ENCODE measurements around the gene MINAR2. TPM values are rescaled to one million over a fixed set of nuclear protein-coding genes. Genes with fewer than 3 reads are reported as not detected.

MINAR2 gene
- total RNA-seq, 4 donors from 2014 or later = 0.07 to 0.30 TPM; not detected in 2

DNA sequence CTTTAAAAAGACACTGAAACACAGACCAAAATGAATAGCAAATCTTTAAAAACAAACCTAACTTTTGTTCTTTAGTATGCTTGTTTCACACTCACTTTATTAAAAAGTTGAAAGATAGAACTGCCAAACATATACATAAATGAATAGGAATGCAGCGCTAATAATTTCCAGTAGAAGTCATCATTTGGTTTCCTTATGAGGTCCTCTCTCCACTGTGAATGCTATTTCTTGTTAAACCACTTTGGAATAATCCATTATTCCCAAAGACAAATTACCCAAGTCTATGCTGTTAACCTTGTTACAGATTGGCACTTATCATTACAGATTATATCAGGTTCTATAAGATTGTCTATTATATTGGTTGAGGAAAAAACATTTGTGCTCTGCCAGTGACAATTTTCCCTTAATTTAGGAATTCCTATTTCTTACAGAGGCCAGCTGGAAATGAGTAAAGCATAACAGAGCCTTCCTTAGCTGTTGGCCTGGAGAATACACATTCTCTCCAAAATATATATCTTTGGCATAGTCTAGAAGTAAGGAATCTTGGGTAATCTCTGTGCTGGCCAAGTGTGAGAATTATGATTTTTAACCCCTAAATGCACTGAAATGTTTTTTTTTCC is 29.3 kb upstream of the MINAR2 start:
- H3K36me3 ChIP-seq = no peaks in the 10 kb centered on the region
- no peaks in the 10 kb centered on the region for H3K4me1 ChIP-seq
- H3K4me3 ChIP-seq = no peak overlapping the region
- H3K9me3 ChIP-seq = no peaks in the 10 kb centered on the region
- H3K27me3 ChIP-seq = no peaks in the 10 kb centered on the region
- DNase-seq = no peak
- TF ChIP-seq POLR2A (IDR thresholded peaks at IDR 0.05) = no peak
- TF ChIP-seq, protein P1, sequence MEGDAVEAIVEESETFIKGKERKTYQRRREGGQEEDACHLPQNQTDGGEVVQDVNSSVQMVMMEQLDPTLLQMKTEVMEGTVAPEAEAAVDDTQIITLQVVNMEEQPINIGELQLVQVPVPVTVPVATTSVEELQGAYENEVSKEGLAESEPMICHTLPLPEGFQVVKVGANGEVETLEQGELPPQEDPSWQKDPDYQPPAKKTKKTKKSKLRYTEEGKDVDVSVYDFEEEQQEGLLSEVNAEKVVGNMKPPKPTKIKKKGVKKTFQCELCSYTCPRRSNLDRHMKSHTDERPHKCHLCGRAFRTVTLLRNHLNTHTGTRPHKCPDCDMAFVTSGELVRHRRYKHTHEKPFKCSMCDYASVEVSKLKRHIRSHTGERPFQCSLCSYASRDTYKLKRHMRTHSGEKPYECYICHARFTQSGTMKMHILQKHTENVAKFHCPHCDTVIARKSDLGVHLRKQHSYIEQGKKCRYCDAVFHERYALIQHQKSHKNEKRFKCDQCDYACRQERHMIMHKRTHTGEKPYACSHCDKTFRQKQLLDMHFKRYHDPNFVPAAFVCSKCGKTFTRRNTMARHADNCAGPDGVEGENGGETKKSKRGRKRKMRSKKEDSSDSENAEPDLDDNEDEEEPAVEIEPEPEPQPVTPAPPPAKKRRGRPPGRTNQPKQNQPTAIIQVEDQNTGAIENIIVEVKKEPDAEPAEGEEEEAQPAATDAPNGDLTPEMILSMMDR (IDR thresholded peaks at IDR 0.05) = no peak
- intact Hi-C loops (cut with DNase I; ENCODE audit: low total_unique reads) = no loop called here
- H3K27ac ChIP-seq = peak overlapping the region in 1 of 2 donors; percentile 50

DNA sequence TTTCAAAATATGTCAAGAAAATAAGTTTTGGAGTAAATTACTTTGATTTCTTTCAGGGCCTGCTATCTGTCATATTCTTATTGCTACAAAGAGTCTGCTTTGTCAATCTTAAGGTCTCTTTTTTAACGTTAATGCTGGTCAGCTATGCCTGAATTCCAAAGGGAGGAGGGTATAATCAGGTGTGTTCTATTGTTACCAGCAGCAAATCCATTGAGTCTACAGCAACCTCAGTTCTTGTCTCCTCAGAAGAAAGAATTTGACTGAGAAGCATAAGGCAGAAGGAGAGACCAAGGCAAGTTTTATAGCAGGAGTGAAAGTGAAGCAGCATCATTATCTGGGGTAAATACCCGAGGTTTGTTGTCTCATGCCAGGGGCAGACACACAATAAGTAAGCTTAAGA is 23.7 kb upstream of the MINAR2 start:
- no peak overlapping the region for H3K27ac ChIP-seq
- TF ChIP-seq, protein P1 (IDR thresholded peaks at IDR 0.05) = no peak
- TF ChIP-seq POLR2A (IDR thresholded peaks at IDR 0.05) = no peak
- H3K27me3 ChIP-seq = no peaks in the 10 kb centered on the region
- intact Hi-C loops (cut with DNase I; ENCODE audit: low total_unique reads) = no loop called here
- no peak overlapping the region for H3K4me3 ChIP-seq
- no peaks in the 10 kb centered on the region for H3K9me3 ChIP-seq
- H3K36me3 ChIP-seq = no peaks in the 10 kb centered on the region
- no peak for DNase-seq
- no peaks in the 10 kb centered on the region for H3K4me1 ChIP-seq

DNA sequence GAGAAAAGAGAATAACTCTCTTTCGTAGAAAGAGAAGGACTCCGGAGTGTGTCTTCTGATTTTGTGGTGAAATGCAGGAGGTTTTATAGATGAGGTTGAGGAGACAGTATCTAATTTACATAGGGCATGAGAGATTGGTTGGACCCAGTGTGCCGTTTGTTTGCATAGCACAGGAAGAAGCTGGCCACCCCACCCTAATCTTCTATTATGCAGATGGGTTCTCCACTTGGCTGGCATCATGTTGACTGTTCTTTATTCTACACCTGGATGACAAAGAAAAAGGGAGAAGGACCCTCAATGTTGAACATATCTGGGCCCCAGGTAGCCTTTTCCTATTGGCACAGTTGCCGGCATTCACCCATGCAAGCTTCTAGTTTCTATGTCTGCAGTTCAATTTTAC is 23.2 kb upstream of the MINAR2 start:
- no peak overlapping the region for H3K4me3 ChIP-seq
- H3K36me3 ChIP-seq = no peaks in the 10 kb centered on the region
- TF ChIP-seq POLR2A (IDR thresholded peaks at IDR 0.05) = no peak
- TF ChIP-seq, protein P1 (IDR thresholded peaks at IDR 0.05) = no peak
- DNase-seq = no peak
- no peaks in the 10 kb centered on the region for H3K9me3 ChIP-seq
- H3K27ac ChIP-seq = no peak overlapping the region
- intact Hi-C loops (cut with DNase I; ENCODE audit: low total_unique reads) = no loop called here
- no peaks in the 10 kb centered on the region for H3K4me1 ChIP-seq
- no peaks in the 10 kb centered on the region for H3K27me3 ChIP-seq

DNA sequence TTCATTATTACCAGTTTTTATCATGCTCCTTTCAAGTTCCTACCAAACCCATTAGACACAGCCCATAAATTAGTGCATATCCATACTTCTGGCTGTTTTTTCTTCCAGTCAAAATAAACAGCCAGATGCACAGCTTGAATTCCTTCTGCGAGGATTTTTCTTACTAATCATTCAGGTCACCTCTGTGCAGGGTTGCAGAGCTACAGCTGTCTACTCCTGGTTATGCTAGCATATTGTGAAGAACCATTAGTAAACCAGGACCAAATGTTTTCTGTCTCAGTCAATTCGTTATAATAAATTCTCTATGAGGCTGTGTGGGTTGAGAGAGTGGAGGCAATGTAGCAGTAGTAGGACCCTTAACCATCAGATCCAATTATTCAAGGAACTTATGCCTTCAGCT is 8.1 kb upstream of the MINAR2 start:
- no peak for TF ChIP-seq POLR2A (IDR thresholded peaks at IDR 0.05)
- TF ChIP-seq, protein P1 (IDR thresholded peaks at IDR 0.05) = no peak
- intact Hi-C loops (cut with DNase I; ENCODE audit: low total_unique reads) = no loop called here
- DNase-seq = no peak

DNA sequence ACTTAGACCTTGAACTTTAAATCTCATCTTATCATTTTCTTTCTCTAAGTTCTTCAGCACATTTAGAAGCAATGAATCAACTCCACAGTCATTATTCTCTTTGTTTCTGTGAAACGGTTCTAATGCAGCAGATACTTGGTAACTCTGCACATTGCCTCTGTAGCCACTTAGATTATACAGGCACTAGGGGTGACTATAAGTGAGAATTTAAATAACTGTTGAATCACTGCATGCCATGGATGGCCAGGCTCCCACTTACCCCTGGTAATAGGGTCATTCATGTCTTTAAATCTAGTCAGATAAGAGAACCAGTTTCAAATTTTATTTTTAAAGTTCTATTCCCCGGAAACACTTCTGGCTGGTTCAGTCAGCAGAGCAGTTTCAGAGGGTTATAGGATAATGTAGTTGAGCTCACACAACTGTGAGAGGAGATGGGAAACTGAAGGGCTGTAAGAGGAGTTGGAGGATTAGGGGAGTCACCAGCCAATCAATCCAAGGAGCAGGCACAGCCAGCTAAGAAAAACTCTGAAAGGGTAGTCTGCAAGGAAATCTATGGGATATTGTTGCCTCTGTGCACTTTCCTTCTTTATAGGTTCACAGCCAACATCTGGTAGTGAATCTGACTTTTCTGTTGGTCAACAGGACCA is 4.2 kb upstream of the MINAR2 start:
- H3K27me3 ChIP-seq = no peaks in the 10 kb centered on the region
- H3K4me3 ChIP-seq = no peak overlapping the region
- H3K9me3 ChIP-seq = no peaks in the 10 kb centered on the region
- intact Hi-C loops (cut with DNase I; ENCODE audit: low total_unique reads) = no loop called here
- H3K36me3 ChIP-seq = no peaks in the 10 kb centered on the region
- DNase-seq = no peak
- TF ChIP-seq POLR2A (IDR thresholded peaks at IDR 0.05) = no peak
- TF ChIP-seq, protein P1 (IDR thresholded peaks at IDR 0.05) = no peak
- H3K27ac ChIP-seq = no peak overlapping the region
- no peaks in the 10 kb centered on the region for H3K4me1 ChIP-seq

More for the DNA sequence above, 8.1 kb upstream of the MINAR2 start:
- Histone ChIP-seq H3K4me1 (no peaks in the 10 kb centered on the region), H3K27me3 (no peaks in the 10 kb centered on the region), H3K36me3 (no peaks in the 10 kb centered on the region), H3K4me3 (no peak overlapping the region), H3K9me3 (no peaks in the 10 kb centered on the region), H3K27ac (no peak overlapping the region)
